Left lung (tissue), 14 donors: ENCODE measurements around the gene RAB26. TPM values are rescaled to one million over a fixed set of nuclear protein-coding genes. Genes with fewer than 3 reads are reported as not detected.
A peak's percentile ranks its signal among the peaks of the same experiment; 100 is the strongest.
"Not testable (repeated sequence)": the region's sequence is repeated elsewhere in the genome, so short reads cannot be mapped to it uniquely, and the experiment has no call there.

Experiments used
- ATAC-seq: fragments of 200-7000 bp; cut with Tn5 transposase; one replicate; pipeline ENCODE4 v1.9.1; 2020; ENCODE audit warnings: moderate library complexity
- DNase-seq, 4 donors: peaks; one replicate each; pipeline ENCODE4 v3.0.0-alpha.2; 2013 to 2020
- H3K27ac ChIP-seq, 2 donors: fragments of 200-600 bp; sonication (generic) in 1 of 2; one replicate each; pipeline versions ENCODE4 v1.5.0 to v1.8.0; 2020 to 2021
- H3K27me3 ChIP-seq, 2 donors: fragments of 200-600 bp; sonication (generic) in 1 of 2; one replicate each; pipeline versions ENCODE4 v1.5.0 to v1.8.0; 2020 to 2021
- H3K36me3 ChIP-seq, 2 donors: fragments of 200-600 bp; sonication (generic) in 1 of 2; one replicate each; pipeline versions ENCODE4 v1.5.0 to v1.8.0; 2020 to 2021
- H3K4me1 ChIP-seq, 2 donors: fragments of 200-600 bp; one replicate each; pipeline ENCODE4 v1.8.0; 2021
- H3K4me3 ChIP-seq, 2 donors: fragments of 200-600 bp; sonication (generic) in 1 of 2; one replicate each; pipeline versions ENCODE4 v1.5.0 to v1.8.0; 2020 to 2021; ENCODE audit warnings: mild to moderate bottlenecking in 1 of 2
- H3K9me3 ChIP-seq, 2 donors: fragments of 200-600 bp; sonication (generic) in 1 of 2; one replicate each; pipeline versions ENCODE4 v1.5.0 to v1.8.0; 2020 to 2021
- CTCF ChIP-seq, 2 donors: fragments of 200-600 bp; sonication (generic) in 1 of 2; IDR thresholded peaks; one replicate each; pipeline versions ENCODE4 v1.5.0 to v1.8.0; 2021; ENCODE audit warnings: antibody characterized with exemption in 2 of 2
- intact Hi-C, 2 donors: fragments of 100-400 bp; cut with DNase I; formaldehyde crosslinking; loops; one replicate each; pipeline versions ENCODE4 v1.11.2 to v1.14.2; 2022
- long read RNA-seq, 12 donors: library from polyadenylated mRNA in 2 of 12; unstranded in 2 of 12; transcript quantifications; one replicate each; pipeline ENCODE4 v2.0.0 and lab custom pipeline, GENCODE V29; 2019 to 2026
- polyA plus RNA-seq, 6 donors: library from polyadenylated mRNA; unstranded; fragments of 120-200 nt; gene quantifications; one replicate each; pipeline ENCODE4 v1.2.1, GENCODE V29; 2013; ENCODE audit not compliant: insufficient read length in 6 of 6
- total RNA-seq, 2 donors: library from RNA; stranded (reverse); fragmentation: NEBNext Ultra II Directional; extraction: Animal tissue kit (Norgen Biotek cat#: 25700); gene quantifications; one replicate each; pipeline ENCODE4 v1.2.1, GENCODE V29; 2021
- donor health status: DM: no; HTN: yes; CAD: no.
- donor health status: DM: no; HTN: no; CAD: no.

The RAB26 gene
- total RNA-seq, result under 1 TPM; 0.73 to 0.84 TPM
- 1 to 10 TPM in 5 of 6 donors, under 1 TPM in 1; 0.91 to 1.9 (median 1.7) TPM for polyA plus RNA-seq
- long read RNA-seq, donor 1, result 0 reads
- long read RNA-seq, donor 2, partial matches to known transcripts, result 194 of 194 reads
- long read RNA-seq, donor 2, other reads (novel, unspliced or antisense), result 0 of 194 reads
- long read RNA-seq, donor 3, result 0 reads
- long read RNA-seq, donor 4, partial matches to known transcripts, result 0 of 1 reads
- long read RNA-seq, donor 4, other reads (novel, unspliced or antisense), result 1 of 1 reads
- long read RNA-seq, donor 5, result 0 reads
- long read RNA-seq, donor 6, partial matches to known transcripts, result 0 of 1 reads
- long read RNA-seq, donor 6, other reads (novel, unspliced or antisense), result 0 of 1 reads
- long read RNA-seq, donor 7, result 0 reads
- long read RNA-seq, donor 8, result 0 reads
- long read RNA-seq, donor 9, result 0 reads
- long read RNA-seq, donor 10, partial matches to known transcripts, result 0 of 14 reads
- long read RNA-seq, donor 10, other reads (novel, unspliced or antisense), result 14 of 14 reads
- long read RNA-seq, donor 11, result 0 reads
- long read RNA-seq, donor 12, result 0 reads

GRCh38 chr16:2147981-2148671 lies at the start of gene RAB26:
Gene RAB26, plus strand, starts transcription at chr16:2148625. Its CDS starts 159 bp downstream, at chr16:2148784.
- no peaks in the 10 kb centered on the region for H3K9me3 ChIP-seq
- H3K4me1 ChIP-seq, result peaks cover 35 to 49% of the 10 kb centered on the region in 2 donors
- peak within 1 kb of the TSS; percentile 24 to 30 for H3K4me3 ChIP-seq
- peaks cover 0 to 26% of the 10 kb centered on the region in 2 donors for H3K27me3 ChIP-seq
- DNase-seq (peak in 3 of 4 donors; percentile 81 to 92 (median 85)), ATAC-seq (peak; percentile 91)
- intact Hi-C loops, result no loop called here
- H3K36me3 ChIP-seq, result peaks cover 0 to 20% of the 10 kb centered on the region in 2 donors
- H3K27ac ChIP-seq, result peak within 1 kb of the TSS in 1 of 2 donors; percentile 24
- TF ChIP-seq CTCF (IDR thresholded peaks at IDR 0.05), result no peak

- peaks cover 0 to 77% of the 10 kb centered on the region in 2 donors for H3K36me3 ChIP-seq
- H3K4me1 ChIP-seq, H3K4me3 ChIP-seq, H3K9me3 ChIP-seq, H3K27ac ChIP-seq, H3K27me3 ChIP-seq, intact Hi-C loops, ATAC-seq, DNase-seq: not testable (repeated sequence)
These were observed 46.8 kb upstream of the RAB26 start for GRCh38 chr16:2101581-2101980.

GRCh38 chr16:2102471-2102870 lies 46.0 kb upstream of the RAB26 start:
- ATAC-seq (no peak), DNase-seq (no peak)
- H3K36me3 ChIP-seq, result peaks cover 0 to 75% of the 10 kb centered on the region in 2 donors
- no peak overlapping the region for H3K27ac ChIP-seq
- intact Hi-C loops, result no loop called here
- H3K4me1 ChIP-seq, result no peaks in the 10 kb centered on the region
- no peaks in the 10 kb centered on the region for H3K27me3 ChIP-seq
- H3K9me3 ChIP-seq, result no peaks in the 10 kb centered on the region
- no peak overlapping the region for H3K4me3 ChIP-seq
- TF ChIP-seq CTCF (IDR thresholded peaks at IDR 0.05), result no peak

- H3K36me3 ChIP-seq, result peaks cover 0 to 82% of the 10 kb centered on the region in 2 donors
- H3K4me3 ChIP-seq, ATAC-seq, H3K27me3 ChIP-seq, H3K27ac ChIP-seq, H3K9me3 ChIP-seq, H3K4me1 ChIP-seq, DNase-seq, intact Hi-C loops: not testable (repeated sequence)
These were observed 44.0 kb upstream of the RAB26 start for GRCh38 chr16:2104464-2104863.

- not testable (repeated sequence) for H3K9me3 ChIP-seq
- peaks cover 0 to 82% of the 10 kb centered on the region in 2 donors for H3K36me3 ChIP-seq
These were observed 43.1 kb upstream of the RAB26 start for GRCh38 chr16:2105291-2105690.

GRCh38 chr16:2105769-2106168 lies 42.7 kb upstream of the RAB26 start:
- ATAC-seq, H3K4me3 ChIP-seq, H3K27ac ChIP-seq, H3K9me3 ChIP-seq, intact Hi-C loops, H3K4me1 ChIP-seq, DNase-seq, H3K27me3 ChIP-seq: not testable (repeated sequence)
- peaks cover 0 to 82% of the 10 kb centered on the region in 2 donors for H3K36me3 ChIP-seq

More at GRCh38 chr16:2105291-2105690, 43.1 kb upstream of the RAB26 start:
- DNase-seq, H3K4me1 ChIP-seq, ATAC-seq, H3K4me3 ChIP-seq, H3K27ac ChIP-seq, H3K27me3 ChIP-seq, intact Hi-C loops: not testable (repeated sequence)

GRCh38 chr16:2106211-2106610 lies 42.2 kb upstream of the RAB26 start:
- H3K4me3 ChIP-seq, H3K27me3 ChIP-seq, intact Hi-C loops, H3K9me3 ChIP-seq, H3K4me1 ChIP-seq, H3K27ac ChIP-seq, ATAC-seq, DNase-seq: not testable (repeated sequence)
- peaks cover 0 to 82% of the 10 kb centered on the region in 2 donors for H3K36me3 ChIP-seq

GRCh38 chr16:2107121-2107790 lies 41.2 kb upstream of the RAB26 start:
- intact Hi-C loops, H3K27me3 ChIP-seq, H3K9me3 ChIP-seq, H3K4me1 ChIP-seq, H3K27ac ChIP-seq, H3K4me3 ChIP-seq, DNase-seq, ATAC-seq: not testable (repeated sequence)
- peaks cover 0 to 82% of the 10 kb centered on the region in 2 donors for H3K36me3 ChIP-seq

GRCh38 chr16:2107791-2108125 lies 40.7 kb upstream of the RAB26 start:
- H3K4me1 ChIP-seq, H3K27me3 ChIP-seq, DNase-seq, ATAC-seq, H3K27ac ChIP-seq, intact Hi-C loops, H3K4me3 ChIP-seq, H3K9me3 ChIP-seq: not testable (repeated sequence)
- H3K36me3 ChIP-seq, result peaks cover 0 to 82% of the 10 kb centered on the region in 2 donors

- H3K27me3 ChIP-seq, H3K9me3 ChIP-seq, intact Hi-C loops, H3K4me1 ChIP-seq, DNase-seq, H3K27ac ChIP-seq, ATAC-seq, H3K4me3 ChIP-seq: not testable (repeated sequence)
- H3K36me3 ChIP-seq, result peaks cover 0 to 78% of the 10 kb centered on the region in 2 donors
These were observed 39.8 kb upstream of the RAB26 start for GRCh38 chr16:2108446-2109270.
